GM19395 (cell line): ENCODE measurements around the gene FAF1.
"Not testable (repeated sequence)": the region's sequence is repeated elsewhere in the genome, so short reads cannot be mapped to it uniquely, and the experiment has no call there.

ENCODE experiments used
- ATAC-seq: cut with Tn5 transposase; IDR thresholded peaks from one replicate; pipeline ENCODE4 v1.9.1; 2021; ENCODE audit warnings: mild to moderate bottlenecking, moderate library complexity; ENCODE audit not compliant: unreplicated experiment

Gene FAF1

DNA sequence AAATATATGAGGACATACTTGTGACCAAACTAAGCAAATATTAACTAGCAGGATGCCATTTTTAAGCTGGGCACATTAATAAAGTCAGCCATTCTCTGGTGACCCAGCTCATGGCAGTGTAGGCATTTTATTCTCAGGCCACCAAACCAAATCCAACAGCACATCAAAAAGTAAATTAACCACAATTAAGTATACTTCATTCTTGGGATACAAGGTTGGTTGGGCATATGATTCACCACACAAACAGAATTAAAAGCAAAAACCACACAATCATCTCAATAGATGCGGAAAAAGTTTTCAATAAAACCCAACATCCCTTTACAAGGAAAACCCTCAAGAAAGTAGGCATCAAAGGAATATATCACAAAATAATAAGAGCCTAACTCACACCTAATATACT is 101.3 kb downstream of the FAF1 start:
- ATAC-seq, result no peak

DNA sequence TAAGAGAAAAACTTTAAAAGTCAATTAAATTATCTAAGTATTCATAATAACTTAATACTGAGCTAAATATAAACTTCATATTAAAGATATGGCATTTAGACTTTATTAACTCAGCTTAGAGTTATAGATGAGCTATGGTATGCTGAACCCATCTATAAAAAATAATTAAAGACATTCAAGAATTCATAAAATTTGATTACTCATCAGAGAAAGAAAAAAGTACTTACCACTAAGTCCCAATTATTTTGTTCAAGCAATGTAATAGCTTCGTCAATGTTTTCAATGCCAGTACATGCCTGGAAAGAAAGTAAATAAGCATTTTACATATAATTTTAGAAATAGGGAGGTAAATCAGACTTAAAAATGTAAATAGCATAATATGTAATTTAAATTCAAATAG is 102.4 kb downstream of the FAF1 start:
- ATAC-seq, result no peak

DNA sequence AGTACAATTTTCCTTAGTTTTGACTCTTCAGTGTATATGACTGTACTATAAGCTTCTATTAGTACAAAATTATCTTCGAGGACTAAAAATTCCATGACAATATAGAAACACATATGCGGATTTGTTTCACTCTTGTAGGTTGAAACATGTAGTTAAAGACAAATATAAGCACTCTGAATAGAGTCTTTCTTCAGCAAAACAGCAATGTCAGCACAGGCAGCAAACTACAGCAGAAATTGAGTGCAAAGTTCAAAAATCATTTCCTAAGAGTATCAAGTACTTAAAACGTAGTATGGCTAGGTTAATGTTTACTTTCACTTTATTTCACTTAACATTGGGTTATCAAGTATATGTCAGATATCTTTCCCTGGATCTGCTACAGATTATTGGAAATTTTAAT is 106.7 kb downstream of the FAF1 start:
- no peak for ATAC-seq

DNA sequence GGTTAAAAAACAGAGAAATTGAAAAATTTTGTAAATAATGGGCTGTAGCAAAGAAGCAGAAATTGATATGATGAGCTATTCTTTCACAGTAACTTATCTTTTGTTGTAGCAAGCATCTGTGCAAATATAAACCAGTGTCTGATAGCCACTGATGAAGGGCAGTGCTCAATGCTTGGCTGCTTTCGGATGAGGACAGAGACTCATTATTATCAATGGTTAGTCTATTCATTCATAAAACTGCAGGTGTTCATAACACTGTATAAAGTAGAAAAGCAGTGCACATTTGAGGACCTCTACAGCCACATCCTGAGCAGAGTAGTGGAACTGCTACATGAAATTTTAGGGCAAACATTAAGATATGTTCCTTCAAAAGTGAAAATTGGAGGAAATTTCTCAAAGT is 107.2 kb downstream of the FAF1 start:
- no peak for ATAC-seq

DNA sequence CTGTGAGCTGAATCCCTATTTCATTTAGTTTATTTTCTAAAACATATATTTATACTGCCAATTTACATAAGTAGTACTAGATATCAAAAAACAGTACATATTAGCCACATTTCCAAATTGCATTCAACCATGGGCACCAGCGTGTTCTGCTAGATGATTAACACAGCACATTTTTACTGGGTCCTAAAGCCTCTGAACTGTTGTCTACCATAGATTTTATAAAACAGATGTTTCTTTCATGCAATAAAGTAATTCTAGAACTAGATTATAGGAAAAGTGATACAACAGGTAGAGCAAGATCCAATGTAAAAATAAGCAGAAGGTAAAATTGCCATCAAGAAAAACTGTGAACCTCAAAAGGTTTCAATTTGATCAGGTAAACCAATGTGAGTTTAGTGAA is 108.6 kb downstream of the FAF1 start:
- no peak for ATAC-seq

DNA sequence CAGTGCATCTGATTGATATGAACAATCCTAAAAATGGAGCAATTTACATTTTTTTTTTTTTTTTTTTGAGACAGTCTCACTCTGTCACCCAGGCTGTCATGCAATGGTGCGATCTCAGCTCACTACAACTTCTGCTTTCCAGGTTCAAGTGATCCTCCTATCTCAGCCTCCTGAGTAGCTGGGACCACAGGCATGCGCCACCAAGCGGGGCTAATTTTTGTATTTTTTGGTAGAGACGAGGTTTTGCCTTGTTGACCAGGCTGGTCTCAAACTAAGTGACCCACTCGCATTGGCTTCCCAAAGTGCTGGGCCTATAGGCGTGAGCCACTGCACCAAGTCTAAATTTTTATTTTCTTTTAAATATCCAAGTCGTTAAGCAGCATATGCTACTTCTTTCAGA is 109.0 kb downstream of the FAF1 start:
- no peak for ATAC-seq

DNA sequence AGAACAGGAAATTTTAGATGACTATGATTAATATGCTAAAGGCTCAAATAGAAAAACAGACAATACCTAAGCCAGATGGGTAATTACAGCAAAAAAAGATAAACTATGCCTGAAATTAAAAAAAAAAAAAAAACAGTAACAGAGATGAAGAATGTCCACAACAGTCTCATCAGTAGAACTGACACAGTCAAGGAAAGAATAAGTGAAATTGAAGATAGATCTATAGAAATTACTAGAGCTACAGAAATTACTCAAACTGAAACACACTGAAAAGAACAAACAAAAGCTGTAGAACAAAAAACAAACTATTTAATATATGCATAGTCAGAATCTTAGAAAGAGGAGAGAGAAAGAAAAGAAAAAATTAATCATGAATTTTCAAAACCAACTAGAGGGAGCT is 112.8 kb downstream of the FAF1 start:
- ATAC-seq, result no peak

DNA sequence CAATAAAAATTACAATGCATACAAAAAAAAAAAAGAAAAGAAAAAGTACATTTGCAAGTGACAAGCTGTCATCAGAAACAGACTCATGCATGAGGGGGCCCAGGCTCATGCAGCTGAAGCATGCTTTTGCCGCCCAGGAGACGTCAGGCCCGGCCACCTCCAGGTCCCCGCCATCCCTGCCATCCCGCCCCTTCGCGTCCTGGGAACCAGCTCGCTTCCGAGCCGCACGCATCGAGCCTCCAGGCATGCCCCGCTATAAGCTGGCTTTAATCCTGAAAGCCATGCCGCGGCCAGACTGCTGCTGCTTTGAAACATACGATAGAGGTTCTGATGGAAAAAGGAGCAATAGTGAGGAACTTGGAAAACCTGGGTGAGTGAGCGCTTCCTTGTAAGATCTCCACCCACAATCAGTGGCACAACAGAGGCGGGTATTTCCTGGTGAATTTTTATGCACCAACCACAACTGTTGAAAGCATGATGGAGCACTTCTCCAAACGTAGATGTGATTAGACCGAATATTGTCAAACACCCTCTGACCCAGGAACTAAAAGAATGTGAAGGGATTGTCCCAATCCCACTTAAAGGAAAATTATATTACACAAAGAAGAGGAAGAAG is 113.7 kb downstream of the FAF1 start:
- no peak for ATAC-seq

DNA sequence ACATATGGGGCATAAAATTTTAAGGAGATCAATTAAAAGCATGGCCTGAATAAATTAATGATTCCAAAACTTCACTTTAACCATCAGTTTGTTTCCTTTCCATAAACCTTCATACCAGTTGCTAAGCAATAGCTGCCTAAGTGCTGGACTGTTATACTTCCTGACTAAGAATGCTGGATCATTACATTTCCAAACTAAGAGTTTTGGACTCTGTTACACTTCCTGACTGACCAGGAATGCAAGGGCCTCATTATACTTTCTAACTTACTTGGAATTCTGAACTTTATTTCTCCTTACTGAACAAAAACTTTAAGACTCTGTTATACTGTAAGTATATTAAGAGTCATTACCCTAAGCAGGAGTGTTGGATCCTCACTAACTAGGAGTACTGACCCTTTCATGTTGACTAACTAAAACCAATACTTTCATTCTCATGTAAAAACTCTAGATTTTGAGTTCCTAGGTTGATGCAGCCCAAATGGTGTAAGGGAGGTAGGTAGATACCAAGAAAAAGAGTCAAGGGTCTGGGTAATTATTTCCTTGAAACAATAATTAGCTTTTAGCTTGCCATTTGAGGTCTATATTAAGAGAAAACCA is 118.2 kb downstream of the FAF1 start:
- ATAC-seq, result peak; percentile 63

DNA sequence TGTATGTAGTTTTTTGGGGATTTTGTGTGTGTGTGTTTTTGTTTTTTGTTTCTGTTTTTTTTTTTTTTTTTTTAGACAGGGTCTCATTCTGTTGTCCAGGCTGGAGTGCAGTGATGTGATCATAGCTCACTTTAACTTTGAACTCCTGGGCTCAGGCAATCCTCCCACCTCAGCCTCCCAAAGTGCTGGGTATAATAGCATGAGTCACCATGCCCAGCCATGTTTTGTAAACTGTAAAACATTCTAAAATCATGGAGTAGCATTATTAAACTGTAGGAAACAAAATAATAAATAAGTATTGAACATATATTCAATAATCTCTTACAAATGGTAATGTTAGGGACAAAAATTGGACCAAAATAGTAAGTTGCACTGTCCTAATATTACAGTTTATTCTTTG is 124.0 kb downstream of the FAF1 start:
- no peak for ATAC-seq

DNA sequence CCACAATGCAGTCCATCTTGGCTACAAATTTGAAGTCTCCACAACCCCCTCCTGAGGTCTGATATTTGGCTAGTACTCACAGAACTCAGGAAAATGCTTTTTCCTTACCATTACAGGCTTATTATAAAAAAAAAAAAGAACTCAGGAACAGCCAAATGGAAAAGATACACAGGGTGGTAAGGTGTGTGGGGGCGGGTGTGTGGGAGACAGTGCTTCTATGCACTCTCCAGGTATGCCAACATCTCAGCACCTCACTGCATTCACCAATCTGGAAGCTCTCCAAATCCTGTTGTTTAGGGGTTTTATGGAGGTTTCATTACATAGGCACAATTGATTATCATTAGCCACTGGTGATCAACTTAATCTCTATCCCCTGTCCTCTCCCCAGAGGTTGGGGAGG is 126.9 kb downstream of the FAF1 start:
- no peak for ATAC-seq

DNA sequence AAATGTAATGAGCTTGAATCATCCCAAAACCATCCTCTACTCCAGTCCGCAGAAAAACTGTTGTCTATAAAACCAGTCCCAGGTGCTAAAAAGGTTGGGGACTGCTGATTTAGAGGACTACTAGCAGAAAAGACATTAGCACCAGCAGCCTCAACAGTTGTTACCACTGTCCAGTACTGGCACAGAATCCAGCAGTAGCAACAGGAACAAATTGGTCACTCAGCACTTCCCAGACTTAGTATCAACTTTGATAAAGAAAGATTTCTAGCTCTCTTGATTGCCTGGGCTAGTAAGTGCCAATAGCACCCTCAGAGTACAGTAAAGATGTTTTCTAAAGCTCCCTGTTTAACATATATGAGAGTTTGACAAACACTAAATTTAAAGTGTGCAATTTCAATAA is 127.9 kb downstream of the FAF1 start:
- ATAC-seq, result no peak

DNA sequence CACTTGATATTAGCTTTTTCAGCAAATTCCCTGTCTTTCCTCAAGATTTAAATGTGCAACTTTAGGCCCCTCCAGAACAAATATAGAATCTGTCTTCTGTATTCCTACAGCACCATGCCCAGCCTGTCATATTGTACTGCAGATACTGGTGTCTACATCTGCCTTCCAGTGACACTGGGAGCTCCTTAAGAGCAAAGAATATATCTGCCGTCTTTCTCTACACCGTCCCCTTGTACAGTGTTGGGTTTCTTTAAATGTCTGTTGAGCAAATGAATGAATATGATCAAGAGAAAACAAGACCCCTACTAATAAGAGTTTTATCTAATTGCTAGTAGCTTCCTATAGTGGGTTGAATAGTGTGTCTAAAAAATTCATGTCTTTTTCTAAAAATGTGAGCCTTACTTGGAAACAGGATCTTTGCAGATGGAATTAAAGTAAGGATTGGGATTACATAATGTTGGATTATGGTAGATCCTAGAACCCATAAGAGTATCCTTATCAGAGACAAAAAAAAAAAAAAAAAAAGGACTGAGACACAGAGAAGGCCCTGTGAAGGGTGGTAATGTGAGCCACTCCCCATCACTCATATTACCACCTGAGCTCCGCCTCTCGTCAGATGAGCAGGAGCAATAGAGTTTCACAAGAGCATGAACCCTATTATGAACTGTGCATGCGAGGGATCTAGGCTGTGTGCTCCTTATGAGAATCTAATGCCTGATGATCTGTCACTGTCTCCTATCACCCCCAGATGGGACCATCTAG is 128.6 kb downstream of the FAF1 start:
- no peak for ATAC-seq

DNA sequence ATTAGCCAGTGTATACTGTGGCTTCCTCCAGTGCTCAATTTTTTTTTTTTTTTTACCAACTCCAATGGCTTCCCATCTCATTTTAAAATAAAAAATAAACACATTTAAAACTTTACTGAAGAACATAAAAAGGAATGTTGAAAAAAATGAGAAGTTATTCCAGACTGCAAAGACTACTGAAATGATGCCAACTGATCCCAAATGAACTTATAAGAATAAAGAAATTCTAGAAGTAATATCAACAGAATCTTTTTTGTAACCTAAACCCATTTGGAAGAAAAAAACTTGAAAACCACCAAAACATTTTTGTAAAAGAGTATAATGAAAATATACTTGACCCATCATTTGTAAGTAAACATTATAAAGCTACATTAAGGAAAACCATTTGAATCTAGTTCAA is 129.4 kb downstream of the FAF1 start:
- no peak for ATAC-seq

DNA sequence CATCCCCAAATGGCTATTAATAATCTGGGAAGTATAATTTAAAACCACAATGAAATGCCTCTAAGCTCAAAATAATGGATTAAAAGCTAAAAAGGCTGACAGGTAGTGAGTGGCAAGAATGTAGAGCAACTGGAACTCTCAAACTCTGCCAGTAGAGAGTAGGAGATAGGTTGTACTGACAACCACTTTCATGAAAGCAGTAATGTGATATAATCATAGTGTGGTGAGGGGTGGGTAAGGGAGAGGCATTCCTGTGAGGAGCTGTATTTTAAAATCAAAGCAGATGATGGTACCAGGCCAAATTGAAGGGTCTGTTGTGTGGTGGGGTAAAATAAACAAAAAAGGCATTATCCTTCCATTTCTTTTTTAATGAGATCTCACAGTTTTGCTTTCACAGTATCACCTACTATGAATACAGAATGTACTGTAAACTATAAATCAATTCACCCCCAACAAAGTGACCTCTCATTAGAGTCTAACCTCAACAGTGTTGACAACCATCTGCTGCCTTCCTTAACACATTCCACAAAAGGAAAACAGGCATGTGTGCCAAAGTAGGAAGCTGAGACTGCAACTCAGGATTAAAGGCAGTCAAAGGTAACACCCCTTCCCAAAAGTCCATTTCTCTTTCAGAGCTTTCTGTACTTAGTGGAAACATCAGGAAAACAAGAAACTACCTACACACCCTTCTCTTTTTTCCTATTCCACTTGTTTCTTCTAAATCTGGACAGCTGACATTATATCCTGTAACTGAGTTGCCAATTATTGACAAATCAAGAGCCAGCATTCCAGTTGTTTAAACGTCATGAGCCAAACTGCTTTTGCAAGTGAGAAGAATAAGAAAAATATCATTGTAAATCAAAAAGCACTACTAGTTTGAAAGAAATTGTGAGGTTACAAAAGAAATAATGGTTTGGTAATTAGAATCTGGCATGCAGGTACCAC is 130.8 kb downstream of the FAF1 start:
- no peak for ATAC-seq

DNA sequence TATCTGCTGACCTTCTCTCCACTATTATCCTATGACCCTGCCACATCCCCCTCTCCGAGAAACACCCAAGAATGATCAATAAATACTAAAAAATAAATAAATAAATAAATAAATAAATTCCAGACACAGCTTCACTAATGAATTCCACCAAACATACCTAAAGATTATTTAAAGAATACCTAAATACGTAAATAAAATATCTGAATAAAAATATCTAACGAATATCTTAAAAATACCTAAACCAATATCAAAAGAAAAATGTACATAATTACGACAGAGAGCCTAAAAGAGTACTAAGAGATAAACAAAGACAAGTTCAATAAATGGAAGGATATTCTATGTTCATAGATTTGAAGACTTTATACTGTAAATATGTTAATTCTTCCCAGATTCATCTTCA is 132.5 kb downstream of the FAF1 start:
- no peak for ATAC-seq

DNA sequence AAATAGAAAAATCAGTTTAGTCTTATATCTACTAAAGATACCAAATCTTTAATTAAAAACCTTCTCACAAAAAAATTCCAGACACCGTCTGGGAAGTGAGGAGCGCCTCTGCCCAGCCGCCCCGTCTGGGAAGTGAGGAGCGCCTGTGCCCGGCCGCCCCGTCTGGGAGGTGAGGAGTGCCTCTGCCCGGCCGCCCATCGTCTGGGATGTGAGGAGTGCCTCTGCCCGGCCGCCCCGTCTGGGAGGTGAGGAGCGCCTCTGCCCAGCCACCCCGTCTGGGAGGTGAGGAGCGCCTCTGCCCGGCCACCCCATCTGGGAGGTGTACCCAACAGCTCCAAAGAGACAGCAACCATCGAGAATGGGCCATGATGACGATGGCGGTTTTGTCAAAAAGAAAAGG is 133.3 kb downstream of the FAF1 start:
- not testable (repeated sequence) for ATAC-seq

DNA sequence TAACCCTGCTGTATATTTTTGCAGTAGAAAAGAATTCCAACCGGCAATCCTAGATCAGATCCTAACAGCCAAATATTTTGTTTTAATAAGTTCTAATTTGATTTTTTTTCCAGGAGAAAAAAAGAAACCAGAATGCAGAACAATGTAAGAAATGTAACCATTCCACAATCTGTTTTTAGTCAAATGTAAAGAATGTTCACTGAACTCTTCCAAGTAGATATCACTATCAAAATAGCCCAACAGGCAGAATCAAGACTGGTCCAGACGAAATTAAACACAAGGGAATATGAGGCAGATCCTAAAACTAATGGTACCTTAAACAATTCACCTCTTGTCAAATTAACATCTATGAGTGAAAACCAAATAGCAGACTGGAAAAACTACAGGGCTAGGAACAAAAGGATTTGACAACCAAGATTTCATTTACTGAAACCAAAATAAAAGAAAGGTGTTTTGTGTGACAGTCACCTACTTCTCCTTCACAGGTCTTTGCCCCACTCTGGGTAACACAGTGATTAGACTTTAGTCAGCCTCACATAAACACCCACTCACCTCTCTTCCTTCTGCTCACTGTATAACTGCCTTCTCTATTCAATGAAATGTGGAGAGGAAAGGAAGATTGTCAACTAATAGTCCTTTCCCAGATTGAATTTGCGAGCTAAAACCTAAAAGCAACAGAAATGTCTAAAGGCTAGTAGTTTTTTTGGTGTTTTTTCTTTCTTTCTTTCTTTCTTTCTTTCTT is 137.9 kb downstream of the FAF1 start:
- ATAC-seq, result no peak

DNA sequence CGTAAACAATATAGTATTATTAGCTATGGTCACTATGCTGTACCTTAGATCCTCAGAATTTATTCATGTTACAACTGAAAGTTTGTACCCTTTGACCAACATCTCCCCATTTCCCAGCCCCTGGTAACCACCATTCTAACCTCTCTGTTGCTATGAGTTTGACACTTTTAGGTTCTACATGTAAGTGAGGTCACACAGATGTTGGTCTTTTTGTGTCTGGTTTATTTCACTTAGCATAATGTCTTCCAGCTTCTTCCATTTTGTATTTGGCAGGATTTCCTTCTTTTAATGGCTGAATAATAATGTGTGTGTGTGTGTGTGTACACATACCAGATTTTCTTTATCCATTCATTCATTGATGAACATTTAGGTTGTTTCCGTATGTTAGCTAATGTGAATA is 139.5 kb downstream of the FAF1 start:
- no peak for ATAC-seq

DNA sequence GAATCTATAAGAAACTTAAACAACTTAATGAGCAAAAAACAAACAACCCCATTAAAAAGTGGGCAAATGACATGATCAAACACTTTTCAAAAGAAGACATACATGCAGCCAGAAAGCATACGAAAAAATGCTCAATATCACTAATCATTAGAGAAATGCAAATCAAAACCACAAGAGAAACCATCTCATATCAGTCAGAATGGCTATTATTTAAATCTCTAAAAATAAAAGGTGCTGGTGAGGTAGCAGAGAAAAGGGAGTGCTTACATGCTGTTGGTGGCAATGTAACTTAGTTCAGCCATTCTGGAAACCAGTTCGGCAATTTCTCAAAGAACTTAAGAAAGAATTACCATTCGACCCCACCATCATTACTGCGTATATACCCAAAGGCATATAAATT is 147.7 kb downstream of the FAF1 start:
- no peak for ATAC-seq

DNA sequence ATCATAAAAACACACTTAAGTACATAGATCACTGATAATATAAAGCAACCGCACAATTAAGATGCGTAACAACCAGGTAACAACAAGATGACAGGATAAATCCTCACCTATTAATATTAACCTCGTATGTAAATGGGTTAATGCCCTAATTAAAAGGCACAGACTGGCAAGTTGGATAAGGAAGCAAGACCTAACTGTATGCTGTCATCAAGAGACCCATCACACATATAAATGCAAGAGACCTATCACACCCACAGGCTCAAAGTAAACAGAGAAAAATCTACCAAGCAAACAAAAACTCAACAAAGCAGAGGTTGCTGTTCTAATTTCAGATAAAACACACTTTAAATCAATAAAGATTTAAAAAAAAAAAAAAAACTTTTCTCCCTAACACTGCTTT is 151.8 kb downstream of the FAF1 start:
- ATAC-seq, result no peak
